ENCODE data around the gene SKIC8. TPM values are rescaled to one million over a fixed set of nuclear protein-coding genes. Genes with fewer than 3 reads are reported as not detected.

SKIC8 gene
- total RNA-seq, 2 experiments from 2014 or later = 44.5 to 44.7 TPM

- no peak for DNase-seq
- ChIA-PET CTCF (no interaction called here), POLR2A (no interaction called here)
- Mint-ChIP-seq H3K4me3 (no peak overlapping the region), H3K36me3 (ENCODE audit: low read depth) (no peaks in the 10 kb centered on the region), H3K27me3 (peaks cover 8% of the 10 kb centered on the region), H3K9me3 (no peaks in the 10 kb centered on the region), H3K4me1 (peaks cover 22% of the 10 kb centered on the region), H3K27ac (no peak overlapping the region)
These were observed 3.3 kb upstream of the SKIC8 start for GRCh38 chr15:78302579-78303312.

DNA sequence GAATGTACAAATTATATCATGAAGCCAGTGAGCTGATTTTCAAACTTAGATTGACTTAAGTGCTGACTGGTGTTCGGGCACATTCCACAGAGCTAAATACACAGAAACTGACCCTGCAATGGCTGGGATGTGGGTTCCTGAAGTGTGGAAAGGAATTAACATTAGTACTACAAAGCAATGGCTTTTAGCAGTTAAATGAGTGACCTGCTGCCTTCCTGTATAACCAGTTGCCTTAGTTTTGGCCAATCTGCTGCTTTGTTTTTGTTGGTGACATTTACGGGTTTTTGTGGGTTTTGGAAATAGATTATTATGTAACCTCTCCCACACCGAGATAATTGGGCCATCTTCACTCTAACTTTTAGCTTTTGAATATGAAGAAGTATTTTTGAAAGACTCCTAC lies 2.4 kb upstream of the SKIC8 start:
- H3K4me3 Mint-ChIP-seq = no peak overlapping the region
- POLR2A ChIA-PET = interaction anchor here (0.9 kb wide), 1 partner anchor 36 kb away, joined by 3 read pairs; no protein-coding TSS in a partner anchor
- peaks cover 26% of the 10 kb centered on the region for H3K4me1 Mint-ChIP-seq

GRCh38 chr15:78301326-78301725 lies 1.9 kb upstream of the SKIC8 start:
- ChIA-PET POLR2A (interaction anchor here (0.9 kb wide), 1 partner anchor 35 kb away, joined by 3 read pairs; no protein-coding TSS in a partner anchor), CTCF (no interaction called here)
- Mint-ChIP-seq H3K27me3 (peaks cover 3% of the 10 kb centered on the region), H3K27ac (peak overlapping the region; percentile 14), H3K4me3 (no peak overlapping the region), H3K4me1 (peaks cover 27% of the 10 kb centered on the region), H3K36me3 (ENCODE audit: low read depth) (no peaks in the 10 kb centered on the region), H3K9me3 (no peaks in the 10 kb centered on the region)
- no peak for DNase-seq

More for the DNA sequence above, 2.4 kb upstream of the SKIC8 start:
- Mint-ChIP-seq H3K27ac (no peak overlapping the region), H3K36me3 (ENCODE audit: low read depth) (no peaks in the 10 kb centered on the region), H3K9me3 (no peaks in the 10 kb centered on the region), H3K27me3 (peaks cover 5% of the 10 kb centered on the region)
- CTCF ChIA-PET = no interaction called here
- DNase-seq = no peak

DNA sequence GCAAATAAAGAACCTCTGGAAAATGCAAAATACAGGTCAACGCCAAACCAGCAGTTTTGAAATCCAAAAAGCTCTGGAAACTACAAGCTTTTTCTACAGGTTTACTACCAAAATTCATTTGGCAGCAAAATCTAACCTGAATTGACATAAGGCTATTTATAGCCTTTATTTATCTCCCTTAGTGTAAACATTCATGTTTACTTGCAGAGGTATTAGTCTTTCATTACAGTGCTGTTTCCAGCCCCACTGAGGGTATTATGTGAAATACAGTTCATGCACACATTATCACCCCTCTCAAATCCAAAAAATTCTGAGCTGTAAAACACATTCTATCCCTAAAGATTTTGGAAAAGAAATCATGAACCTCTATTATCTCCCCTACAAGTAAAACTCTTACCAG lies 7.2 kb downstream of the SKIC8 start:
- Mint-ChIP-seq H3K4me1 (peaks cover 2% of the 10 kb centered on the region), H3K27me3 (no peaks in the 10 kb centered on the region), H3K4me3 (no peak overlapping the region), H3K27ac (no peak overlapping the region), H3K36me3 (ENCODE audit: low read depth) (peaks cover 16% of the 10 kb centered on the region), H3K9me3 (no peaks in the 10 kb centered on the region)
- DNase-seq = no peak
- ChIA-PET POLR2A (no interaction called here), CTCF (interaction anchor here (1.0 kb wide), 1 partner anchor 28 kb away, joined by 3 read pairs; the partner anchor contains the start of gene DNAJA4)

- CTCF ChIA-PET = interaction anchor here (1.3 kb wide), 1 partner anchor 8 kb away, joined by 4 read pairs; the partner anchor contains the start of gene SKIC8
- Mint-ChIP-seq H3K9me3 (no peaks in the 10 kb centered on the region), H3K4me1 (no peaks in the 10 kb centered on the region), H3K27ac (no peak overlapping the region), H3K27me3 (no peaks in the 10 kb centered on the region), H3K36me3 (ENCODE audit: low read depth) (peaks cover 17% of the 10 kb centered on the region), H3K4me3 (no peak overlapping the region)
- POLR2A ChIA-PET = no interaction called here
- DNase-seq = no peak
These were observed 7.7 kb downstream of the SKIC8 start for GRCh38 chr15:78291698-78292097.

DNA sequence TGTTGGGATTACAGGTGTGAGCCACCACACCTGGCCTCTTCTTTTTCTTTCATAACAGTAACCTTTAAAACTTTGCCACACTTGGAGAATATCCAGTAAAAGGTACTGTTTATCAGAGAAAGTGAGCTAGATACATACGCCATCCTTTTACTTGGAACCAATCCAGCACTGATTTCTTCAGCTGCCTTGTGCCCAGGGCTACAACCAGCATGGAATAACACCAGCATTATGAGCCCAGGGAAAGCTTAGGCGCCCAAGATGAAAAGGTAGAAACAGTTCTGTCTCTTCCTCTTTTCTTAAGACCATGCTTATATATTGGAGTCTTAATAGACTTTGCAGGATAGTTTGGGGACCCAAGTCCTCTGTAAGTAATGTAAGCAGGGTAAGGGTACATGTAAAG lies 8.4 kb downstream of the SKIC8 start:
- DNase-seq = no peak
- Mint-ChIP-seq H3K27me3 (no peaks in the 10 kb centered on the region), H3K9me3 (no peaks in the 10 kb centered on the region), H3K4me1 (no peaks in the 10 kb centered on the region), H3K4me3 (no peak overlapping the region), H3K36me3 (ENCODE audit: low read depth) (peaks cover 24% of the 10 kb centered on the region), H3K27ac (no peak overlapping the region)
- POLR2A ChIA-PET = interaction anchor here (0.7 kb wide), 1 partner anchor 25 kb away, joined by 5 read pairs; no protein-coding TSS in a partner anchor
- CTCF ChIA-PET = interaction anchor here (1.3 kb wide), 1 partner anchor 8 kb away, joined by 4 read pairs; the partner anchor contains the start of gene SKIC8

GRCh38 chr15:78290222-78290621 lies 9.2 kb downstream of the SKIC8 start:
- ChIA-PET CTCF (no interaction called here), POLR2A (no interaction called here)
- Mint-ChIP-seq H3K9me3 (no peaks in the 10 kb centered on the region), H3K27ac (no peak overlapping the region), H3K36me3 (ENCODE audit: low read depth) (peaks cover 24% of the 10 kb centered on the region), H3K27me3 (no peaks in the 10 kb centered on the region), H3K4me3 (no peak overlapping the region), H3K4me1 (no peaks in the 10 kb centered on the region)
- DNase-seq = no peak

DNA sequence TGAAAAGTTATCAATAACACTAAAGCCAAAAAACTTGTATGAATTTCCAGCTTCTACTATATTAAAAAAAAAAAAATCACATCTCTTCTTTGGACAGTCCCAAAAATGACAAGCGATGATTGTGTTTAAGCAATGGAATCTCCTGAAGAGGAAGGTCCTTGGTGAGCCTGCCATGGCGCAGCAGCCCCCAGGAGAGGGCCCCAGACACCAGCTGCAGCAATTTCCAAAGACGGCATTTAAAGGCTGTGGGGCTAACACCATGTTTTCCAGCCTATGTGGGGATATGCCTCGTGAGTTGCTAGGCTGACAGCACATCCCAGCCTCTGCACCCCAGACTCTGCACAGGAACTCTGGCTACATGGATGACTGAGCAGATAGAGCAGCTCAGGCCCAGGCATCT lies 14.7 kb downstream of the SKIC8 start:
- Mint-ChIP-seq H3K36me3 (ENCODE audit: low read depth) (peaks cover 28% of the 10 kb centered on the region), H3K27ac (no peak overlapping the region), H3K4me1 (no peaks in the 10 kb centered on the region), H3K4me3 (no peak overlapping the region), H3K27me3 (no peaks in the 10 kb centered on the region), H3K9me3 (no peaks in the 10 kb centered on the region)
- CTCF ChIA-PET = interaction anchor here (1.4 kb wide), 1 partner anchor 15 kb away, joined by 3 read pairs; no protein-coding TSS in a partner anchor
- no peak for DNase-seq
- POLR2A ChIA-PET = no interaction called here

DNA sequence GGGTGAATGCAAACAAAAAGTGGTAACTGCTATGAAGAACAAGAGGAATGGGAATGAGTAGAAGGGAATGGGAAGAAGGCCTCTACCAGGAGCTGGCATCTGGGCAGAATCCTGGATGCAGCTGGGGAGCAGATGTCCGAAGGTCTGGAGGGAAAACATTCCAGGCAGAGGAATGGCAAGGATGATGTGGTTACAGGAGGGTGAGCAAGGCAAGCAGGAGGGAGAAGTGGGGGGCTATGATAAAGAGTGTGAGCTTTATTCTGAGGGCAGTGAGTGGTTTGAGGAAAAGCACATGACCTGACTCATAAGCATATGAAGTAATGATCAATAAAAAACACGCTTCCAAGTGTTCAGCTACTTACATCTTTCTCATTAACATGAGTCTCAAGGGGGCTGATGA lies 17.1 kb downstream of the SKIC8 start:
- Mint-ChIP-seq H3K27me3 (no peaks in the 10 kb centered on the region), H3K4me3 (no peak overlapping the region), H3K27ac (no peak overlapping the region), H3K36me3 (ENCODE audit: low read depth) (peaks cover 27% of the 10 kb centered on the region), H3K9me3 (no peaks in the 10 kb centered on the region), H3K4me1 (no peaks in the 10 kb centered on the region)
- DNase-seq = no peak
- ChIA-PET CTCF (interaction anchor here (1.0 to 2.0 kb wide), 4 partner anchors 11 to 141 kb away, joined by 3 to 8 read pairs (median 4); partner anchors contain the start of gene SKIC8), POLR2A (no interaction called here)

- no peaks in the 10 kb centered on the region for H3K9me3 Mint-ChIP-seq
- H3K36me3 Mint-ChIP-seq (ENCODE audit: low read depth) = peaks cover 18% of the 10 kb centered on the region
- no peaks in the 10 kb centered on the region for H3K4me1 Mint-ChIP-seq
- CTCF ChIA-PET = interaction anchor here (0.6 to 2.6 kb wide), 4 partner anchors 12 to 1768 kb away, joined by 3 to 8 read pairs (median 4); no protein-coding TSS in a partner anchor
- POLR2A ChIA-PET = no interaction called here
- H3K27me3 Mint-ChIP-seq = no peaks in the 10 kb centered on the region
- no peak for DNase-seq
- H3K4me3 Mint-ChIP-seq = no peak overlapping the region
- no peak overlapping the region for H3K27ac Mint-ChIP-seq
These were observed 18.9 kb downstream of the SKIC8 start for GRCh38 chr15:78280319-78281072.

DNA sequence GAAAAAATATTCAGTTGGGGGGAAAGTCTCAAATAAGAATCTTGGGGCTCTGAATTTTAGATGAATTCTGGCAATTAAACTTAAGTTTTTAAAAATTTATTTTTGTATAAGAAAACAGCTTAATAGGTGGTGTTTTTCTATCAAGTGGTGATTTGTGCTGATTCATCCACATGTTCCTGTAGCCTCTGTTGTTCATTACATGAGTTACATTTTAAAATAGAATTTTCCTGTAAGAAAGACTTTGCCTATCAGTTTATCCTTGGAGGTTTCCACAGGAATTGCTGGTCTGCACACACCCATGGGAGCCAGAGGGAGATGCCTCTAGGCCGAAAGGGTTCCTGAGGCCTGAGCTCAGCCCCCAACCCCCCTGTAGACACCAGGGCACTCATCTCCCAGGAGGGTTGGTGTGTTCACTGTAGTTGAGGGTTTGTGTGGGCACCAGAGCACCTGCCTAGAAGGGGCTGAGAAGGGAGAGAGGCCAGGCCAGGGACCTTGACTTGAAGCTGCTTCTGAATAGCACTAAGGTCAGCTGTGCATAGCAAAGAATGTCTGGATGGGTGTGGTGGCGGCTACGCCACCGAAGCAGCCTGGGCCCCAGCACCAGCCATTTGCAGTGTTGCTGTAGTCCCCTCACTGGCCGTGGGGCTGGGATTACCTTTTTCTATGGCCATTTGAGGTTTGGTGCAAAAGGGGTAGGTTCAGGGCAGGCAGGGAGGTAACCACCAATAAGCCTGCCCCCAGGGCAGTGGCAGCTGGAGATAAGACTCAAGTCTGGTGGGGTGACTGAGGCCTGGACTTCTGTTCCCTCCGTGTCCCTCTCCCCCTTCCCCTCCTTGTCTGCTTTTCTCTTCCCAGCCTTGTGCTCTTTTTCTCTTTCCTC lies 23.1 kb downstream of the SKIC8 start:
- CTCF ChIA-PET = interaction anchor here (1.5 kb wide), 1 partner anchor 10 kb away, joined by 4 read pairs; no protein-coding TSS in a partner anchor
- H3K27me3 Mint-ChIP-seq = no peaks in the 10 kb centered on the region

GRCh38 chr15:78274994-78275393 lies 24.4 kb downstream of the SKIC8 start:
- ChIA-PET POLR2A (no interaction called here), CTCF (no interaction called here)
- Mint-ChIP-seq H3K4me3 (no peak overlapping the region), H3K27me3 (no peaks in the 10 kb centered on the region), H3K4me1 (no peaks in the 10 kb centered on the region), H3K27ac (no peak overlapping the region), H3K9me3 (no peaks in the 10 kb centered on the region), H3K36me3 (ENCODE audit: low read depth) (peaks cover 22% of the 10 kb centered on the region)
- DNase-seq = no peak

More for the DNA sequence above, 23.1 kb downstream of the SKIC8 start:
- H3K9me3 Mint-ChIP-seq = no peaks in the 10 kb centered on the region
- POLR2A ChIA-PET = no interaction called here
- H3K4me3 Mint-ChIP-seq = no peak overlapping the region
- DNase-seq = no peak
- no peaks in the 10 kb centered on the region for H3K4me1 Mint-ChIP-seq
- no peak overlapping the region for H3K27ac Mint-ChIP-seq
- peaks cover 18% of the 10 kb centered on the region for H3K36me3 Mint-ChIP-seq (ENCODE audit: low read depth)

Data from activated CD4-positive, alpha-beta T cell treated with anti-CD3 and anti-CD28 coated beads, Interleukin-2, amount 10 ng/mL, durations not matched to agents 7 days and 5 days (primary cell).